A549 treated with AZD9567 at 1 μM for 4 hours (cell line): ENCODE measurements around the gene IL10RB. TPM values are rescaled to one million over a fixed set of nuclear protein-coding genes. Genes with fewer than 3 reads are reported as not detected.

Source experiments
- total RNA-seq: library from RNA; stranded (reverse); fragments of 200-300 nt; extraction: Qiagen RNA extraction; gene quantifications from 5 replicates; pipeline ENCODE4 v1.2.3, GENCODE V29; 2022; ENCODE audit not compliant: insufficient read depth

Gene IL10RB
- 12.7 to 18.2 TPM (median 17.5 TPM) in 5 replicates for total RNA-seq

DNA sequence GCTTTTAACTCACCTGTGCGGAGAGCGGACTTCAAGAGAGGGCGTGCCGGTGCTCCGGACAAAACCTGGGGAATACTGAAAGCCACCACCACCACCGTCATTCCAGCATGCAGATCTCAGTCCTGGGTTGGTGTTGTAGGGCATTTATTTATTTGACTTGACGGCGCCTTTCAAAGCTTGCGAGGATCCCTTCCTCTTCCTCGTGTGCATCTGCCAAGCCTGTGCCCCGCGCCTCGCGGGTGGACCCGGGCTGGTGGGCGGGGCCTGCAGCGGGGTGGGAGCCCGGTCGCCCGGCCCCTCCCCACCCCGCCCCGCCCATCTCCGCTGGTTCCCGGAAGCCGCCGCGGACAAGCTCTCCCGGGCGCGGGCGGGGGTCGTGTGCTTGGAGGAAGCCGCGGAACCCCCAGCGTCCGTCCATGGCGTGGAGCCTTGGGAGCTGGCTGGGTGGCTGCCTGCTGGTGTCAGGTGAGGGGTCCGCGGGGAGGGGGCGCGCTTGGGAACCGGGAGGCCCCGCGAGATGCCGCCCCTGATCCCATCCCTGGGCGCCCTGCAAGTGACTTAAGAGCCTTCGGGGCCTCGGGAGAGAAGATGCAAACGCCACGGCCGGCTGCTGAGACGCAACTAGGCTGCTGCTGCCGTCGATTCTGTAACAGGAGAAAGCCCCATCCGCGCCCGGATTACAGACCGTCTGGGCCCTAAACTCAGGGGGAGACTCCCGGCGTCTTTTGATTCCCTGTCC is at the start of gene IL10RB:
Gene IL10RB (plus strand): TSS at position 318 of the 739 bp plus-strand sequence. CDS start 99 bp downstream, at position 417.

DNA sequence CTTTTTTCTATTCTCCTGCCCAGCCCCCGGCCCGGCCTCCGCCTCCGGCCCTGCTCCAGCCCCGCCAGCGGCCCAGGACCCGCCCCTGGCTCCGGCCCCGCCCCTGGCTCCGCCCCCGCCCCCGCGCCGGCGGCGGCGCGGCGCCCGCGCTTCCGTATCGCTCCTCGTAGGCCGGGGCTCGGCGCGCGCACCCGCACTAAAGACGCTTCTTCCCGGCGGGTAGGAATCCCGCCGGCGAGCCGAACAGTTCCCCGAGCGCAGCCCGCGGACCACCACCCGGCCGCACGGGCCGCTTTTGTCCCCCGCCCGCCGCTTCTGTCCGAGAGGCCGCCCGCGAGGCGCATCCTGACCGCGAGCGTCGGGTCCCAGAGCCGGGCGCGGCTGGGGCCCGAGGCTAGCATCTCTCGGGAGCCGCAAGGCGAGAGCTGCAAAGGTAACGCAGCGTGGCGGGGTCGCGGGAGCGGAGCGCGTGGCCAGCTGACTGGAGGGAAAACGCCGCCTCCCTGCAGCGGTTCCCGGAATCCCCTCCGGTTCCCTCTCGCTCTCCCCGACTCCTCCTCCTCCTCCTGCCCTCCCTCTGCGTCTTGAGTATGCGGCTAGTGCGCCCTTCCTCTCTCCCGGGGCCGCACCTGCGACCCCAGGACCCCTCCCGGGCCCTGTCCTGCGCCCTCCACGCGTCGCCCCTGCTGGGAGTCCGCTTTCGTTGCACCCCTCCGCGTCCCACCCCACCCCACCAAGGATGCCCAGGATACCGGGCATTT is 36.2 kb upstream of the IL10RB start, which contains the start of gene IFNAR2:
Gene IFNAR2 (plus strand): TSS at position 155 of the 761 bp plus-strand sequence. CDS start 11,985 bp downstream, outside the sequence.

DNA sequence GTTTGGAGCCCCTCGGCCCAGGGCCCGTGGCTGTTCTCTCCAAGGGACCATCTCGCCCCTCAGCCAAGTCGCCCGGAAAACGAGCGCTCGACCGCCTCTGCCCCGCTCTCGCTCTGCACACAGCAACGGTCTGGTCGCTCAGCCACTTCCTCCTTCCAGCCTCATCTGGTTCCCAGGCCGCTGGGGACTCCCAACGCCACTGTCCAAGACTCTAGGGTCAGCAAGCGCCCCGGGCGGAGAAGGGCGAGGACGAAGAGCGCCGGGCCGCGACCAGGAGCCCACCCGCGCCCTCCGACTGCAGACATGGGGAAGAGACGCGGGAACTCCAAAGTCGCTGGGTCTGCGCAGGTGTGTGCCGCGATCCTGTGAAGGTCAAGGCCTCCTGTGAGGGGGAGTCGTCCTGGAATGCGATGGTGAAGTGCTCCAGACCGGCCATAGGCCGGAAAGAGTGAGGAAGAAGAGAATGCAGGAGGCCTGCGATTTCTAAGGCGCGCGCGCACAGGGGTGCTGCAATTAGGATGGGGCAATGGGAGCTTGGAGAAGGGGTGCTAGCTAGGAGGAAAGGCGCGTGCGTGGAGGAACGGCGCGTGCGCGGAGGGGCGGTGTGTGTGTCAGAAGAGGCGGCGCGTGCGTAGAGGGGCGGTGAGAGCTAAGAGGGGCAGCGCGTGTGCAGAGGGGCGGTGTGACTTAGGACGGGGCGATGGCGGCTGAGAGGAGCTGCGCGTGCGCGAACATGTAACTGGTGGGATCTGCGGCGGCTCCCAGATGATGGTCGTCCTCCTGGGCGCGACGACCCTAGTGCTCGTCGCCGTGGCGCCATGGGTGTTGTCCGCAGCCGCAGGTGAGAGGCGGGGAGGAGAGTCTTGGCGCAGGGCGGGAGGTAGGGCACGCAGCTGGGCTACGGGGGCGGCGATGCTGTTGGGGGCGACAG is 58.4 kb downstream of the IL10RB start, which contains the start of gene IFNAR1:
Gene IFNAR1 (plus strand): TSS at position 680 of the 931 bp plus-strand sequence. CDS start 86 bp downstream, at position 766.

Other genes starting within 250 kb of the IL10RB start
- not detected in 5 replicates for gene OLIG2, start 240.4 kb upstream of the IL10RB start, total RNA-seq
- gene OLIG1, start 196.2 kb upstream of the IL10RB start, total RNA-seq = 0.10 TPM in 1 of 5 replicates, not detected in the others
- gene IFNAR2, start 36.4 kb upstream of the IL10RB start, total RNA-seq = 14.6 to 25.2 TPM (median 16.1 TPM) in 5 replicates
- gene IFNAR1, start 58.6 kb downstream of the IL10RB start, total RNA-seq = 12.8 to 18.1 TPM (median 15.5 TPM) in 5 replicates
- gene IFNGR2, start 137.0 kb downstream of the IL10RB start, total RNA-seq = 49.3 to 63.0 TPM (median 53.4 TPM) in 5 replicates
- gene TMEM50B, start 213.6 kb downstream of the IL10RB start, total RNA-seq = 9.4 to 12.2 TPM (median 10.9 TPM) in 5 replicates
- 0.21 to 0.33 TPM (median 0.32 TPM) in 4 of 5 replicates, not detected in the other for gene DNAJC28, start 225.3 kb downstream of the IL10RB start, total RNA-seq